Measurements from ENCODE around the gene SCN2B.

GRCh38 chr11:118201966-118202365, 25.5 kb upstream of the SCN2B start:
- TF ChIP-seq YY1 (IDR thresholded peaks at IDR 0.05; ENCODE audit: insufficient read depth, insufficient read length): no peak
- no peak for TF ChIP-seq ZNF274 (IDR thresholded peaks at IDR 0.05; ENCODE audit: low read depth, low read length)
- TF ChIP-seq SUZ12 (IDR thresholded peaks at IDR 0.05; ENCODE audit: extremely low read depth, insufficient read depth, insufficient read length): no peak
